SK-N-SH treated with all-trans-retinoic acid at 6 μM for 48 hours (cell line): ENCODE results near the gene COQ10A.

Experiments
- ARNTL ChIP-seq: fragments of 450-650 bp; formaldehyde crosslinking; IDR thresholded peaks from 2 replicates; pipeline ENCODE4 v1.5.0; 2020; ENCODE audit warnings: low read depth, mild to moderate bottlenecking, moderate library complexity, borderline replicate concordance
- BACH2 ChIP-seq: fragments of 250-450 bp; sonication (Bioruptor Pico); IDR thresholded peaks from 2 replicates; pipeline ENCODE4 v1.9.0; 2021; ENCODE audit warnings: mild to moderate bottlenecking, borderline replicate concordance
- CSDC2 ChIP-seq: fragments of 250-450 bp; sonication (Bioruptor Pico); IDR thresholded peaks from 2 replicates; pipeline ENCODE4 v1.5.0; 2020; ENCODE audit warnings: mild to moderate bottlenecking, moderate library complexity
- RARB ChIP-seq: fragments of 250-450 bp; sonication (Bioruptor Pico); IDR thresholded peaks from 2 replicates; pipeline ENCODE4 v1.8.0; 2021; ENCODE audit warnings: mild to moderate bottlenecking, moderate library complexity
- TCF4 ChIP-seq: fragments of 250-450 bp; sonication (Bioruptor Pico); IDR thresholded peaks from 2 replicates; pipeline ENCODE4 v1.8.0; 2021; ENCODE audit warnings: mild to moderate bottlenecking, moderate library complexity, borderline replicate concordance
- TSHZ2 ChIP-seq: fragments of 250-450 bp; sonication (Bioruptor Pico); IDR thresholded peaks from 2 replicates; pipeline ENCODE4 v1.5.0; 2020; ENCODE audit warnings: mild to moderate bottlenecking, moderate library complexity
- ZNF70 ChIP-seq: fragments of 450-650 bp; formaldehyde crosslinking; IDR thresholded peaks from 2 replicates; pipeline ENCODE4 v1.5.0; 2020; ENCODE audit warnings: mild to moderate bottlenecking, moderate library complexity
- TF ChIP-seq, protein P1 (sequence below): fragments of 250-450 bp; sonication (Bioruptor Pico); IDR thresholded peaks from 2 replicates; pipeline ENCODE4 v1.5.1; 2021; ENCODE audit warnings: mild to moderate bottlenecking, moderate library complexity
- TF ChIP-seq, protein P2 (sequence below): fragments of 250-450 bp; sonication (Bioruptor Pico); IDR thresholded peaks from 2 replicates; pipeline ENCODE4 v1.5.1; 2020; ENCODE audit warnings: low read depth, mild to moderate bottlenecking, moderate library complexity
- TF ChIP-seq, protein P3 (sequence below): fragments of 250-450 bp; sonication (Bioruptor Pico); IDR thresholded peaks from 2 replicates; pipeline ENCODE4 v1.8.0; 2020; ENCODE audit warnings: mild to moderate bottlenecking, moderate library complexity, borderline replicate concordance

DNA sequence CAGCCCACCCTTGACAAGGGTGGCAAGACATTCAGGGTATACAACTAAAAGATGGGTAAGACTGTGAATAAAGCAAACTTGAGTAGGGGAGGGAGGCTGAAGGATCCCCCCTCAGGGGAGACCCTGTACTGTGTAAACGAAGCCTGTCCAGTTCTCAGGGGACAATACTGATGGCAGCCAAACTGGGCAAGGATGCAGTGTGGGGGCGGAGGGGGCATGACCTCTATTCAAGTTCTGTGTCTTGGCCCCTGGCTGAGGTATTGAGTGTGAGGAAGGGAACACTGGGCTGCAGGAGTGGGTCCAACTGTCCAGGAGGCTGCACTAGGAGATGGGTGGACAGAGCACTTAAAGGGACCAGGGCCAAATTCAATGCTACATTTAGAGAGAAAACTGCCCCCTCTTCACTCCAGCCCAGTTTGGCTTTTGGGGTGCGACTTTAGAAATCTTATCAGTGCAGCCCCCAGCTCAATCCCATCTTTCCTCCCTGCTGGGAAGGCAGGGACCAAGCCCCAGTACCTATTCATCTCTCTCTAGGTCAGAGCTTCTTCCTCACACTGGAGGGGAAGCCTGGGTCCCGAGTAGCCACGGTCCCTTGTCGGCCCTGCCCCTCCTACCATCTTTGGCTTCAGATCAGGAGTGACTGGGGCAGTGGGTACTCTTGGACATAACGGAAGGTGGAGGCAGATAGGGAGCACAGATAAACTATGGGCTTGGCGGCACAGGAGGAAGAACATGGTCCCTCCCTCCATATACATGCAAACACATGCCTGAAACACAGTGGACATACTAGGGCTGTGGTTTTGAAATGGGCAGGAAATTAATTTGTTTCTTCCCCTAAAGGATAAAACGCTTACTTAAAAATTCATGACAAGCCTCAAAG lies 25.1 kb upstream of the COQ10A start:
- TF ChIP-seq BACH2 (no peak), RARB (CRISPR knock-in tag) (no peak), TSHZ2 (CRISPR knock-in tag) (no peak), ARNTL (CRISPR knock-in tag) (no peak), CSDC2 (CRISPR knock-in tag) (no peak), ZNF70 (no peak), TCF4 (CRISPR knock-in tag) (no peak)
- TF ChIP-seq, protein P1, sequence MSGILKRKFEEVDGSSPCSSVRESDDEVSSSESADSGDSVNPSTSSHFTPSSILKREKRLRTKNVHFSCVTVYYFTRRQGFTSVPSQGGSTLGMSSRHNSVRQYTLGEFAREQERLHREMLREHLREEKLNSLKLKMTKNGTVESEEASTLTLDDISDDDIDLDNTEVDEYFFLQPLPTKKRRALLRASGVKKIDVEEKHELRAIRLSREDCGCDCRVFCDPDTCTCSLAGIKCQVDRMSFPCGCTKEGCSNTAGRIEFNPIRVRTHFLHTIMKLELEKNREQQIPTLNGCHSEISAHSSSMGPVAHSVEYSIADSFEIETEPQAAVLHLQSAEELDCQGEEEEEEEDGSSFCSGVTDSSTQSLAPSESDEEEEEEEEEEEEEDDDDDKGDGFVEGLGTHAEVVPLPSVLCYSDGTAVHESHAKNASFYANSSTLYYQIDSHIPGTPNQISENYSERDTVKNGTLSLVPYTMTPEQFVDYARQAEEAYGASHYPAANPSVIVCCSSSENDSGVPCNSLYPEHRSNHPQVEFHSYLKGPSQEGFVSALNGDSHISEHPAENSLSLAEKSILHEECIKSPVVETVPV (CRISPR knock-in tag) = no peak
- TF ChIP-seq, protein P2, sequence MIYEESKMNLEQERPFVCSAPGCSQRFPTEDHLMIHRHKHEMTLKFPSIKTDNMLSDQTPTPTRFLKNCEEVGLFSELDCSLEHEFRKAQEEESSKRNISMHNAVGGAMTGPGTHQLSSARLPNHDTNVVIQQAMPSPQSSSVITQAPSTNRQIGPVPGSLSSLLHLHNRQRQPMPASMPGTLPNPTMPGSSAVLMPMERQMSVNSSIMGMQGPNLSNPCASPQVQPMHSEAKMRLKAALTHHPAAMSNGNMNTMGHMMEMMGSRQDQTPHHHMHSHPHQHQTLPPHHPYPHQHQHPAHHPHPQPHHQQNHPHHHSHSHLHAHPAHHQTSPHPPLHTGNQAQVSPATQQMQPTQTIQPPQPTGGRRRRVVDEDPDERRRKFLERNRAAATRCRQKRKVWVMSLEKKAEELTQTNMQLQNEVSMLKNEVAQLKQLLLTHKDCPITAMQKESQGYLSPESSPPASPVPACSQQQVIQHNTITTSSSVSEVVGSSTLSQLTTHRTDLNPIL (CRISPR knock-in tag) = no peak
- TF ChIP-seq, protein P3, sequence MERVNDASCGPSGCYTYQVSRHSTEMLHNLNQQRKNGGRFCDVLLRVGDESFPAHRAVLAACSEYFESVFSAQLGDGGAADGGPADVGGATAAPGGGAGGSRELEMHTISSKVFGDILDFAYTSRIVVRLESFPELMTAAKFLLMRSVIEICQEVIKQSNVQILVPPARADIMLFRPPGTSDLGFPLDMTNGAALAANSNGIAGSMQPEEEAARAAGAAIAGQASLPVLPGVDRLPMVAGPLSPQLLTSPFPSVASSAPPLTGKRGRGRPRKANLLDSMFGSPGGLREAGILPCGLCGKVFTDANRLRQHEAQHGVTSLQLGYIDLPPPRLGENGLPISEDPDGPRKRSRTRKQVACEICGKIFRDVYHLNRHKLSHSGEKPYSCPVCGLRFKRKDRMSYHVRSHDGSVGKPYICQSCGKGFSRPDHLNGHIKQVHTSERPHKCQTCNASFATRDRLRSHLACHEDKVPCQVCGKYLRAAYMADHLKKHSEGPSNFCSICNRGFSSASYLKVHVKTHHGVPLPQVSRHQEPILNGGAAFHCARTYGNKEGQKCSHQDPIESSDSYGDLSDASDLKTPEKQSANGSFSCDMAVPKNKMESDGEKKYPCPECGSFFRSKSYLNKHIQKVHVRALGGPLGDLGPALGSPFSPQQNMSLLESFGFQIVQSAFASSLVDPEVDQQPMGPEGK (CRISPR knock-in tag) = no peak
